NCI-H187 treated with DMSO at 0.1 percent for 48 hours (cell line): Measurements from ENCODE around the gene CSNK1E.
"Not testable (repeated sequence)": the region's sequence is repeated elsewhere in the genome, so short reads cannot be mapped to it uniquely, and the experiment has no call there.

Source experiments
- DNase-seq: peaks from one replicate; lab custom pipeline; 2025; lab: John Stamatoyannopoulos, UW

The CSNK1E gene

DNA sequence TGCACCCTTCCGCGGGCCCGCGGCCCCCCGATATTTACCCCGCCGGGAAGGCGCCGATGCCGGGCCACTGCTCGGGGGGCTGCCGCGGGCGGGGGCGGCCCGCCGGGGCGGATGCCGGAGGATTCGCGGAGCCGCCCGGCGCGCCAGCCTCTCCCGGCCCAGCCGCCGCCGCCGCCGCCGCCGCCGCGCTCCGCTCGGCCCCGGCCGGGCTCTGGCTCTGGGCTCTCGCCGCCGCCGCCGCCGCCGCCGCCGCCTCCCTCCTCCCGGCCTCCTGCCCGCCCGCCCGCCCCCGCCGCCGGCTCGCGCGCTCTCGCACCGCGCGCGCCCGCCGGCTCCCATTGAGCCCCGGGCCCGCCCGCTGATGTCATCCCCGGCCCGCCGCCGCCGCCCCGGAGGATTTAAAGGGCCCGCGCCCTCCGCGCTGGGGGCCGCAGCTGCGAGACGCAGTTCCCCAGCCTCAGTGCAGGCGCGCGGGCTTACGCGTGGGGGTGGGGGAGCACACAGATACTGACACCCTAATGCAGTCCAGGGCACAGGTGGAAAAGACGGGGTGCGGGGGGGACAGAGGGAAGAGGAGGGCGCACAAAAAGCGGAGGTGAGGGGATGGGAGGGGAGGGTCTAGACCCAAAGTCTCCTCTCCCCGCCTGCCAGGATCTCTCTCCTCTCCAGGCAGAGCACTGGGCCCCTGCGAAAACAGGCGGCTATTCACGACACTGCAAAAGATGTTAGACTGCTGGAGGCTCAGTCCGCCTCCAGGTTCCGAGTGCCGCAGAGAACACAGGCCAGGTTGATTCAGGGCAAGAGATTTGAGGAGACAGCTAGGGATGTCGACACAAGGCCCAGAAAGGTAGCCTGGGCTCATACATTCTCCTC lies at the start of gene CSNK1E:
CSNK1E (minus strand) TSS at position 312 of the 873 bp plus-strand sequence. CDS start 3,276 bp downstream, outside the sequence.
- no peak for DNase-seq

DNA sequence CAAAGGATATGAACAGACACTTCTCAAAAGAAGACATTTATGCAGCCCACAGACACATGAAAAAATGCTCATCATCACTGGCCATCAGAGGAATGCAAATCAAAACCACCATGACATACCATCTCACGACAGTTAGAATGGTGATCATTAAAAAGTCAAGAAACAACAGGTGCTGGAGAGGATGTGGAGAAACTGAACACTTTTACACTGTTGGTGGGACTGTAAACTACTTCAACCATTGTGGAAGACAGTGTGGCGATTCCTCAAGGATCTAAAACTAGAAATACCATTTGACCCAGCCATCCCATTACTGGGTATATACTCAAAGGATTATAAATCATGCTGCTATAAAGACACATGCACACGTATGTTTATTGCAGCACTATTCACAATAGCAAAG lies 48.6 kb upstream of the CSNK1E start:
- not testable (repeated sequence) for DNase-seq

DNA sequence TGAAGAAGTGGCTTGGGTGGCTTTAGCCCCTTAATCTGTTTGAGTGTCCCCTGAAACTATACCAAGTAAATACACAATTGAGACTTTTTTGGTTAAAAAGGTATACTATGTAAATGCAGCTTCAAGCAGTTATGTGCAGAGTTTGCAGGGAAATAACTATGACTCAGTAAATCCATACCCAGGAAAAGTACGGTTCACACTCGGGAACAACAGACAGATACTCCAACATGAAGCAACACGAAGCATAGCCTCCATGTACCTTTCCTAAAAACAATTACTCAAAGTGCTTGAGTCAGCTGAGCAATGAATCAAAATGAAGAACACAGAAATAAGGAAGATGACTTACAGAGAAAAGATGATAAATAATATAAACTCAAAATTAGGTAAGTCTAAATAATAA lies 47.9 kb upstream of the CSNK1E start:
- not testable (repeated sequence) for DNase-seq

DNA sequence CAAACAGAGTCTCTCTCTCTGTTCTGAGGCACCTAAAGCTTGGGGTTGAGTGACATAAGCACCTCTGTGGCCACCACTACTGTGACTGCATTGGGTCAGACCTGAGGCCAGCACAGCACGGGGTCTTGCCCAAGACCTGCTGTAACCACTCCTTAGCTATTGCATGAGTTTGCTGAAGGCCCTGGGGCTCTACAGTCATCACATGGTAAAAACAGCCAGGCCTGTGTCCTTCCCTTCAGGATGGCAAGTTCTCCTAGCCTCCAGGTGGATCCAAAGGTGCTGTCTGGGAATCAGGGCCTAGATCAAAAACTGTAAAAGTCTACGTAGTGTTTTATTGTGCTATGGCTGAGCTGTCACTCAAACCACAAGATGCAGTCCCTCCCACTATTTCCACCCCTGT lies 43.3 kb upstream of the CSNK1E start:
- not testable (repeated sequence) for DNase-seq

DNA sequence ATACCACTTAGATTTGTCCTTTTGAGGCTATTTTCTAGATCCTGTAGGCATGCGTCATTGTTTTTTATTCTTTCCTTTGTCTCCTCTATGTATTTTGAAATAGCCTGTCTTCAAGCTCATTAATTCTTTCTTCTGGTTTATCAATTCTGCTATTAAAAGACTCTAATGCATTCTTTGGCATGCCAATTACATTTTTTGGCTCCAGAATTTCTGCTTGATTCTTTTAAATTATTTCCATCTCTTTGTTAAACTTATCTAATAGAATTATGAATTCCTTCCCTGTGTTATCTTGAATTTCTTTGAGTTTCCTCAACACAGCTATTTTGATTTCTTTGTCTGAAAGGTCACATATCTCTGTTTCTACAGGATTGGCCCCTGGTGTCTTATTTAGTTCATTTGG lies 42.6 kb upstream of the CSNK1E start:
- DNase-seq, result not testable (repeated sequence)

DNA sequence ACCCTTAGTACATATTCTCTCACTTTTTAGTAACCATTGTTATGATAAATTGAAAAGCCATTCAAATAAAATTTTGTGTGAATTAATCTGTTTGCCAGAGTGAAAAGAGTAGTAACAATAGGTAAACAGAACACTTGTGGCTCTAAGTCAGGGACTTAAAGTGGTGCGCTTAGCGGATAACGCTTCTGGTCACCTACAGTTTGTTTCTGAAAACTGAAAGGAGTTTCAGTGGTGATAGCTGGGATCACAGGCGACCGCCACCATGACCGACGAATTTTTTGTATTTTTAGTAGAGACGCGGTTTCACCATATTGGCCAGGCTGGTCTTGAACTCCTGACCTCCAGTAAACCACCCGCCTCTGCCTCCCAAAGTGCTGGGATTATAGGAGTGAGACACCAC lies 40.7 kb upstream of the CSNK1E start:
- DNase-seq, result not testable (repeated sequence)

DNA sequence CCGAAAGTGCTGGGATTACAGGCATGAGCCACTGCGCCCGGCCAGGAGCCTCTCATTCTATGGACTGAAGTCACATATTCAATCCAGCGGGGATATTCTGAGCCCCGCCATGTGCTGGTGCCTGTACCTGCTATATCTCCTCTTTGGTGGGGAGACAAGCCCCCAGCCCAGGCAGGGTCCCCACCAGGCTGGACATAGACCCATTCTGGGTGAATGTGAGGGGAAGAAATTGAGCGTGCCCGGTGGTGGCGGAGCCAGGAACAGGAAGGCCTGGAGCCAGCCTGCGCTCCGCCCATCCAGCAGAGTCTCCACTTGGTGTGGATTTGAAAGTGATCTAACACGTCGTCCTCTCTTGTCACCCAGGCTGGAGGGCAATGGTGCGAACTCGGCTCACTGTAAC lies 38.0 kb upstream of the CSNK1E start:
- no peak for DNase-seq

DNA sequence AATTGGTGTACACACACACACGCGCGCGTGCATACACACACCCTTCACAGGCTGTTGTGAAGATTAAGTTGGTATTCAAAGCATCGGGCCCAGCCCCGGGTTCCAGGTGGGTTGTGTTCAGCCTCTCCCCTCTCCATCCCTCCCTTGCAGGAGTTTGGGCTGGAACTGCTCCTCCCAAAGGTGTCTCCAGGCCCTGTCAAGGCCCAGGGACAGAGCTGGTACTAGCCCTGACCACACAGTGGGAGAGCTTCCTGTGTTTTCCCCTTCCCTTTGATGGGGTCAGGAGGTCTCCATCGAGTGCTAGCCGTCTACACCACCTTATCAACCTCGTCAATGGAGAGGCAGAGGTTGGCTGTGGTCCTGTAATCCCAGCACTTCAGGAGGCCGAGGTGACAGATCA lies 36.5 kb upstream of the CSNK1E start:
- no peak for DNase-seq

DNA sequence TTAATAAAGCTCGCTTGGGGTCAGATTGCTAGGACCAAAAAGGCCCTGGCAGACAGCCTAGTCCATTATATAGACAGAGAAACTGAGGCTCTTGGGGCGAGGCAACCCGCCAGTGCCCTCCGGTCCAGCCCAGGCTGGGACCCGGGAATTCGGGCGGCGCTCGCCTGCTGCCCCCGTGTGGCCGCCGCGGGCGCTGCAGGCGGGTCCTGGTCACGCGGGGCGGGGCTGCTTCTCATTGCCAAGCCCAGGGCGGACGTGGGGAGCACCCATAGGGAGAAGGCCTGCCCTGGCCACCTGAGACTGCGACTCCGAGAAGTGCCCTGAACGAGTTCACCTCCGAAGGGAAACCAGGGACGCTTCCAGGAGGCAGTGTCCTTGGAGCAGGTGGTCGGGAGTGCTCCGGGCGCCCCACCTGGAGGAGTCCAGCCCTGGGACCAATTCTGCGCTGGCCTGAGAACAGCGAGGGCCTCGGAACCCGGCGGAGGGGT lies 36.0 kb upstream of the CSNK1E start:
- DNase-seq, result no peak

DNA sequence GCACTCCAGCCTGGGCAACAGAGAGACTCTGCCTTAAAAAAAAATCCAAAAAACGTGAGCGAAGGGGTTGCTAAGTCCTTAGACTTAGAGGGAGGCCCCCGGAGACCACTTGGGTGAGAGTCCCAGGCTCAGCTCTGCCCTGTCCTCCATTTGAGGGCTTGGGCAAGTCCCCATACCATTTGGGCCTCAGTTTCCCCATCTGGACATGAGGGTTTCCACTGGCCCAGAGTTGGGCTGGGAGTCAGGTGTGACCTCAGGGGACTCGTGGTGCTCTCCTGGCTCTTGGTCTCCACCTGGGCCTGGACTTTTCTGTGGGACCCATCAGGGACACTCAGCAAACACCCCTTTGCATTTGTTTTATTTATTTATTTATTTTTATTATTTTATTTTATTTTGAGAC lies 35.2 kb upstream of the CSNK1E start:
- no peak for DNase-seq

DNA sequence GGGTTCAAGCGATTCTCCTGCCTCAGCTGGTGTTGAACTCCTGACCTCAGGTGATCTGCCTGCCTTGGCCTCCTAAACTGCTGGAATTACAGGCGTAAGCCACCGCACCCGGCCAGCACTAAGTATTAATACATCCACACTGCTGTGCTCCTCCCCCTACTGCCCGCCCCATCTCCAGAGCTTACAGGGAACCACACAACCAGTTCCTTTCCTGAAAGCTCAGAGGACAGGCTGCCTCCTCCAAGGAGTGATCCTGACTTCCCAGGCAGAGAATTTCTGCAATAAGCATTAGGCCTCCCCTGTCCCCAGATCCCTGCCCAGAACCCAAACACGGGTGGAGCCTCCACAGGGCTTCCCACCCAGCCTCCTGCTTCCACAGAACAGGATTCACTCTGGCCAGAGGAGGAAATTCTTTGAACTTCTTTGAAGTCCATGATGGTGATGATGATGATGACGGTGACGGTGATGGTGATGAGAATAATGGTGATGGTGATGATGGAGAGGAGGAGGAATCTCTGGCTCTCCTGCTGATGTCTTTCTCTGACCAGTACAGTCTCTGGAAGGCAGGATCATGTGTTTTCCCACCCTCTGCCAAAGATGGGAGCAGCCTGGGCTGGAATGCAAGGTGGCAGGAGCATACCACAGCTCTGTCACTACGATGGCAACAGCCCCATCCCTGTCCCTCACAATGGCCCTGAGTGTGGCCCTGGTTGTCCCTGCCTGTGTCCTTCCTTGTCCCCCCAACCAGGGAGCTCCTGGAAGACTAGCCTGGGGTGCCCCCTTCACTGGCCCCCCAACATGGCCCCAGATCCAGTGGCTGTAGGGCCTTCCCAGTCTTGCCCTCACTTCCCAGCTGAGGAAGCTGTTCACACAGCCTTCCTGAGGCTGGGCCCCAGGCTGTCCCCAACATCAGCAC lies 33.5 kb upstream of the CSNK1E start:
- no peak for DNase-seq

DNA sequence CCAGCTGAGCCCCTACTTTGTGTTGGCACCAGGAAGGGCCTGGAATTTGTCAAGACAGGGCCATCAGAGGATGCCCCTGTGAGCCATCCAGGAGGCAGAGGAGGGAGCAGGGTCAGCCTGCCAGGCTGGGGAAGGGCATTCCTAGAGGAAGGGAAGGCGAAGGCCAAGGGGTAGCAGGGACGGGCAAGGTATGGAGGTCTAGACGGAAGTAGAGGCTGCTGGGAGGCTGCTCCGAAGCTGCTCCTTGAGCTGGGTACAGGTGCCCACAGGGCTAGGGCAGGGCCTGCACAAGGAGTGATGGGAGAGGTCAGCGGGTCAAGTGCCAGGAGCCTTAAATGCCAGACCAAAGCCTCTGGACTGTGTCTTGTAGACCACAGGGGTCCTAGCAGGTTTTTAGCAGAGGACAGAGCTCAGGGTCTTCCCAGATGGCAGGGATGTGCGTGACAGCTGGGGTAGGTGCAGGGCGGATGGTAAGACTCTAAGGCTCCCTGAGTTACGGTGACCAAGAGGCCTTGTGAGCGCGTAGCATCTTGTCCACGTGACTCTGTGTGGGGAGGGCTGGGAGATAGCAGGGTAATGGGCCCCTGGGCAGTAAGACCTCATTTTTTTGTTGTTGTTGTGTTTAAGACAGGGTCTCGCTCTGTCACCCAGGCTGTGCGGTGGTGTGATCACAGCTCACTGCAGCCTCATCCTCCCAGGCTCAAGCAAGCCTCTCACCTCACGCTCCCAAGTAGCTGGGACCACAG lies 31.7 kb upstream of the CSNK1E start:
- DNase-seq, result no peak

DNA sequence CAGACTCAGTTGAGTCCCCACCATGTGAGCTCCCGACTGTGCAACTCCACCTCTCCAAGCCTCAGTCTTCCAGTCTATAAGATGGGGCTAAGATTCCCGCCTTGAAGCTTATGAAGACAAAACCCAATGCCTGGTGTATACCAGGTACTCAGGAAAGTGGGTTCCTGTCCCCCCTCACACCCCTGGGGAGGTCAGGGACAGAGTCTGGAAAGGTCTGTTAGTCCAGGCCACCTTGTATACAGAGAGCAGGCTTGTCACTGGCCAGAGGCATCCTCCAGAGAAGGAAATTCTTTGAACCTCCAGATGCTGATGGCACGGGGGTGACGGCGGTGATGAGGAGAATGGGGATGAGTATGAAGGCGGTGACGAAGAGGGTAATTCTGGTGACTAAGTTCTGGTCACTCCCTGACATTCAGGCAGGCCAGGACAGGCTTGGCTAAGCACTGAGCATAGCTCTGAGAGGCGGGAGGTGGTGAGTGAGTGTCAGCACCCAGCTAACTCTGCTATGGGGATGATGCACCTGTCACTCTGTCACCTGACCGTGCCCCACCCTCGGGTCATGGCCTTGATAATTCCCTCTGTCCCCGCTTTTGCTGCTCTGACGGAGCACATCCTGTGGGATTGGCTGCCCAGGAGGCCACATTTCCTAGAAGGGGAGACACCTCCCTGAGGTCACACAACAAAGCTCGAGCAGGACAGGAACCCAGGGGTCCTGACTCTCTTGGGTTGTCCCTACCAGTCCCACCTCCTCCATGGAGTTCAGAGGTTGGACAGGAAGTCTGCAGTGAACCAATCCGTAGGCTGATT lies 30.9 kb upstream of the CSNK1E start:
- no peak for DNase-seq

DNA sequence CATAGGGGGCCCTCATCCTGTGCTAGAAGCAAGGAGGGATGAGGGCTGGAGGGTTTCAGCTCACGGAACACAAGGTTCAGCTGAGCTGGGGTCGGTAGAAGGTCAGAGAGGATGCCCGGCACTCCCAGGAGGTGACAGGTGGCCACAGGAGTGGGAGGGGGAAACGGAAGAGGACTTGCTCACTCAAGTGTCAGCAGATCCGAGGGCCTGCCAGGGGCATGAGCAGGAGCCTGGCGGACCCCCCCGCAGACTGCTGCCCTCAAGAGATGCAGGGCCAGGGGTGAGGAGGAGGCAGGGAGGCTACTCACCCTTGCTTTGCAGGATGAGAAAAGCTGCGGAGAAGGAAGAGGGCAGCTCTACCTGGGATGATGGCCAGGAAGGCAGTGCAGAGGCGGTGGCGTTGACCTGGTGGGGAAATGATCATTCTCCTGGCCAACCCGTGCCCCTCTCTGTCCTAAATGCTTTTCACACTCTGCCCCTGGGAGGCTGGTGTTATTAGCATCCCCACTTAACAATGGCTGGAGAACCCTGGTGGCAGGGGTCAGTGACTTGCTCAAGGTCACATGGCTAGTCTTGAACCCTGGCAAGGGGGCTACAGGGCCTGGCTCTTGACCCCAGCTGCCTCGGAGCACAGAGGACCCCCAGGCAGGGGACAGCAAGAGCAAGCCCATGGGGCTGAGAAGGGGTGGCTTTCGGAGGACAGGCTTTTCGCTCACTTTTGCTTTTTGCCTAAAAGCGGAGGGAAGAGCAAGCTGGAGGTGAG lies 30.1 kb upstream of the CSNK1E start:
- DNase-seq, result no peak

DNA sequence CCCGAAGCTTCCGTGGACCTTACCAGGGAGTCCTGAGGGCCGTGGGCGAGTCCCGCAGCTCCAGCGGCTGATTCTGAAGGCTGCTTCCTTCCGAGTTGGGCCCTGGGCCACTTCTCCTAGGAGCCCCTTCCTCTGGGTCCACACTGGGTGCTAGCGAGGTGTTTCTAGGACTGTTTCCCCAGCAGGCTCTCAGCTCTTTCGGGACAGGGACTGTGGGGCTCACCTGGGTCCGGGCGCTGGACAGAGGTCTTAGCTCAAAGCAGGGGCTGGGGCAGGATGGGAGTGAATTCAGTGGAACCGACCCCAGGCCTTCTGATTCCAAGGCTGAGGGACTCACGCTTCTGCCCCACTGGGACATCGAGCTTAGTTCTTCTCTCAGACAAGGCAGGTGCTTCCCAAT lies 29.3 kb upstream of the CSNK1E start:
- no peak for DNase-seq

DNA sequence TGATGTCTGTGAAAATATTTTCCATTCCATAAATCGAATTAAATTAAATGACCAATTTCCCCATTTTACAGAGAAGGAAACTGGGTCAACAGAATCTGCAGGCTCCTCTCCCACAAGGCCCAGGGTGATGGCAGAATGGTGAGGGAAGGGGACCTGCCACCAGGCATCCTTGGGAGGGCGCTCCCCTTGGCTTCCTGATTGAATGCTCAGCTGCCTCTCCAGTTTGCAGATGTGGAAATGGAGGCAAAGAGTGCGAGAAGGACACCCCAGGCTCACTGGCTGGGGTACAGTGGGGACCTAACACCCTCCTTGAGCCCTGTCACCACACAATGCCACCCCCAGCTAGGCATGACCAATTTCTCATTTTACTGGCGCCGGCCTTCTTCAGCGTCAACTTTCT lies 28.5 kb upstream of the CSNK1E start:
- DNase-seq, result no peak

DNA sequence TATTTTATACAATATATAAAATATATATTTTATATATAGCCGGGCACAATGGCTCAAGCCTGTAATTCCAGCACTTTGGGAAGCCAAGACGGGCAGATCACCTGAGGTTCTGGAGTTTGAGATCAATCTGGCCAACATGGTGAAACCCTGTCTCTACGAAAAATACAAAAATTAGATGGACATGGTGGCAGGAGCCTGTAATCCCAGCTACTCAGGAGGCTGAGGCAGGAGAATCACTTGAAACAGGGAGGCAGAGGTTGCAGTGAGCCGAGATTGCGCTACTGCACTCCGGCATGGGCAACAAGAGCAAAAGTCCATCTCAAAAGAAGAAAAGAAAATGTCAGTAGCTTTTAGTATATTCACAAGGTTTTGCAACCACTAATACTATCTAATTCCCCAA lies 22.7 kb upstream of the CSNK1E start:
- not testable (repeated sequence) for DNase-seq

DNA sequence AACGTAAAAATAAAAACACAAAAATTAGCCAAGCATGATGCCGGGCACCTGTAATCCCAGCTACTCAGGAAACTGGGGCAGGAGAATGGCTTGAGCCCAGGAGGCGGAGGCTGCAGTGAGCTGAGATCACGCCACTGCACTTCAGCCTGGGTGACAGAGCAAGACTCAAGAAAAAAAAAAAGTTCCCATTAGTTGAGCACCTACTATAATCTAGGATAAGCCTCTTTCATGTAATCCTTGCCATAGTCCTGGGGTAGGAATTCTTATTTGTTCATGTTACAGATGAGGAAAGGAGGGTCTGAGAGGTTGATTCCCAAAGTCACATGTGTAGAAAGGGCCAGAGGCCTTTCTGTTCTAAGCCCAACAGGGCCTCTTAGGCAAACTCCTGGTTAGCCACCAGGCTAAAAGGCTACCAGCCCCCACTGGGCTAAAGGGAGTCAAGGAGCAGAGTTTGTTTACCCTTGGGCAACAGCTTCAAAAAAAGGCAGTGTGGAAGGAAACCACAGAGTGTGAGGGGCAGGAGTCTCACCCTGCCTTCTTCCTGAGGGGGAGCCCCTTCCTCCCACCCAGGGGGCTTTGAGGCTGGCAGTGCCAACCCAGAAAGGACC lies 21.6 kb upstream of the CSNK1E start:
- no peak for DNase-seq

DNA sequence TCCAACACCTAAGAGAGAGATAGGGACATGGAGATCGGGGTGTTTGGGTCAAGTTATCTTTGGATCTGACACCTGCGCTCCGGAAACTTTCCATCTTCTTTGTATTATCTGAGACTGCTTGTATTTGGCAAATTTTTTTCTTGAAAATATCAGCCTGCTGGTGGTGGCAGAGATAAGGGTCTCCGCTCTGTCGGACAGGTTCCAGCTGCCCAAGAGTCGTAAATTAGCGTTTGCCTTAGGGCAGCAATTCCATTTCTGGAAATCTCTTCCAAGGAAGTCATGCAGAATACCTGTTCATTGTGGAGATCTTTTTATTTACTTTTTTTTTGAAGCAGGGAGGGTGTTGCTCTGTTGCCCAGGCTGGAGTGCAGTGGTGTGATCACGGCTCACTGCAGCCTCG lies 19.5 kb upstream of the CSNK1E start:
- no peak for DNase-seq

DNA sequence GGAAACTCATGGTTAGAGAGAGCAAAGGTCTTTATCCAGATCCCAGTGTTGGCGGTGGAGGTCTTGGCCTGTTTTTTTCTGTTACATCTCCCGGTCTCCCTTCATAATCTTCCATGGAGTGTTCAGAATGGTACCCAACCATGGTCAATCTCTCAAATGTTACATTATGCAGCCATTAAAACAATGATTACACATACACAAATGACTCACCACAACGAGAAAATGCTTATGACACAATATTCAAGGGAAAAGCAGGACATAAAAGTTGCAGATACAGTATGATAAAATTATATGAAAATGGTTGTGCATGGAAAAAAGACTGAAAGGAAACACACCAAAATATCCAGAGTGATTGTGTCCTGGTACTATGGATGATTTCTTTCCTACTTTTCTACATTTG lies 17.8 kb upstream of the CSNK1E start:
- DNase-seq, result no peak
